ENCODE results near the gene SPEM3.

DNA sequence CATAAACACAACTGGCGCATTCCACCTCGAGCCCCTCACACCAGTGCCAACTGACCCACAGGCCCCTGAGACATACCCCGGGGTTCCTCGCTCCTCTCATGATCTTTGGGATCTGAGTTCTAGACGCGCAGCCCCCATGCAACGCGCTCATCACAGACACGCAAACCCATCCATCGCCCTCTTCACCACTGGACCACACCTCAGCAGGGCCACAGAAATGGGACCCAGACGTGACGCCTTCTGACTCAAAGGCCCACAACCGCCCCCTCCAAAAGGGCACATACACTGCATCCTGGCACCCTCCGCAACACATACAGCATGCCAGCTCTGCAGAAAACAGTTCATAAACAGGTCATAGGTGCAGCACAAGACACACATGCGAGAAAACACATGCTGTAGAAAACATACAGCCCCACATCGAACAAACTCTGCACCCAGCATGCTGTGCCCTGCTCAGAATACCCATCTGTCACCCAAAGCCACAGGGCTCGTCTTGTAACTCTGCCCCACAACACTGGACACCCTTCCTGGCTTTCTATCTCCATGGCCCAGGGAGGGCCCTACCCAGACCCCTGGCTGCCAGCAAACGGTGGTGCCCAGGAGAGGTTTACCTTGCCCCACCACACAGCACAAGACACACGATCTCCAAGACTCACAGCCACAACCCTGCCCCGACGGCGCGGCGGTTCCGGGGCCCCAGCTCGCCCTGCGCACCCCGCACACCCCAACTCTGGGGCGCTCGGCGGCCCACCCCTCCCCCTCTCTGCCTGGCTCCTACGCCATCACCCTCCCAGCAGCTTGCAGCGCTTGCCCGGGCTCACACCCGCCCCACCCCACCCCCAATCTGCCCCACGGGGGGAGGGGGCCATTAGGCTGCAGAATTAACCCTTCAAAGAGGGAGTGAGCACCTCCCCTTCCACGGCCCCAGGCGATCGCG is 49.9 kb downstream of the SPEM3 start:
- TF ChIP-seq CTCF (IDR thresholded peaks at IDR 0.05; ENCODE audit: insufficient read depth, low read length, poor library complexity, severe bottlenecking) = no peak
- no peak for TF ChIP-seq EZH2phosphoT487 (conservative IDR thresholded peaks at IDR 0.05; ENCODE audit: low read length)

Data from SU-DHL-6 (cell line).